Lung (tissue), 12 donors: Measurements from ENCODE around the gene CHD9. TPM values are rescaled to one million over a fixed set of nuclear protein-coding genes. Genes with fewer than 3 reads are reported as not detected.

ENCODE experiments used
- ATAC-seq: fragments of 200-7000 bp; cut with Tn5 transposase; one replicate; pipeline ENCODE4 v1.9.1; 2020; ENCODE audit warnings: moderate number of reproducible peaks; ENCODE audit not compliant: insufficient read depth, low FRiP score
- DNase-seq, 3 donors: peaks; one replicate each; pipeline ENCODE4 v3.0.0-alpha.2; 2013 to 2017
- H3K27ac ChIP-seq, 2 donors: one replicate each; pipeline ENCODE4 v1.5.1; 2013; ENCODE audit warnings: mild to moderate bottlenecking in 2 of 2, moderate library complexity in 2 of 2, control low read depth in 1 of 2, inconsistent platforms in 1 of 2, low read depth in 1 of 2, low read length in 1 of 2
- H3K27me3 ChIP-seq, 3 donors: one replicate each; pipeline ENCODE4 v1.5.1; 2013; ENCODE audit warnings: low read length in 2 of 3; ENCODE audit not compliant: control insufficient read depth in 3 of 3, insufficient read depth in 3 of 3
- H3K36me3 ChIP-seq, 4 donors: one replicate each; pipeline ENCODE4 v1.5.1; 2013; ENCODE audit warnings: low read length in 4 of 4, mild to moderate bottlenecking in 1 of 4, moderate library complexity in 1 of 4; ENCODE audit not compliant: control insufficient read depth in 4 of 4, insufficient read depth in 4 of 4
- H3K4me1 ChIP-seq, 5 donors: one replicate each; pipeline ENCODE4 v1.5.1; 2013; ENCODE audit warnings: low read length in 5 of 5, mild to moderate bottlenecking in 2 of 5, moderate library complexity in 1 of 5; ENCODE audit not compliant: control insufficient read depth in 5 of 5, insufficient read depth in 5 of 5
- H3K4me3 ChIP-seq: one replicate; pipeline ENCODE4 v1.5.1; 2013; ENCODE audit warnings: mild to moderate bottlenecking, control low read depth, moderate library complexity
- H3K9ac ChIP-seq, 2 donors: one replicate each; pipeline ENCODE4 v1.5.1; 2013; ENCODE audit warnings: low read length in 2 of 2, control low read depth in 1 of 2; ENCODE audit not compliant: insufficient read depth in 1 of 2
- H3K9me3 ChIP-seq, 4 donors: one replicate each; pipeline ENCODE4 v1.5.1; 2013; ENCODE audit warnings: low read length in 3 of 4, mild to moderate bottlenecking in 1 of 4, moderate library complexity in 1 of 4; ENCODE audit not compliant: control insufficient read depth in 4 of 4, insufficient read depth in 3 of 4
- CTCF ChIP-seq: IDR thresholded peaks from 2 replicates; pipeline ENCODE4 v1.5.1; 2012; ENCODE audit warnings: mild to moderate bottlenecking; ENCODE audit errors: control extremely low read depth, extremely low read depth
- WGBS, 2 donors: extraction: QIAGEN DNeasy Blood & Tissue Kit; methylation state at CpG; one replicate each; pipeline ENCODE4 v1.1.7; 2013; 5-methylcytosine and 5-hydroxymethylcytosine counted together
- polyA plus RNA-seq, 2 donors: library from polyadenylated mRNA; stranded (reverse); fragments of 200-250 nt; gene quantifications; one replicate each; pipeline ENCODE4 v1.2.1, GENCODE V29; 2013
- total RNA-seq, 2 donors: library from RNA; depleted of rRNA in 1 of 2; stranded (reverse); fragments of >200 nt in 1 of 2; gene quantifications; one replicate each; pipeline ENCODE4 v1.2.1, GENCODE V29; 2014 to 2021
- donor health status: control.
- donor health status: control.
- donor health status: Bipolar disorder and iron deficiency.
- donor health status: healthy.
- donor health status: DM: yes; HTN: yes; CAD: no.

The CHD9 gene
- total and polyA plus RNA-seq, 4 donors, result 12.7 to 138 (median 39.4) TPM

- Histone ChIP-seq H3K4me3 (no peak overlapping the region), H3K36me3 (peaks cover 0 to 6% (median under 1%) of the 10 kb centered on the region in 4 donors), H3K27ac (no peak overlapping the region), H3K27me3 (no peaks in the 10 kb centered on the region), H3K9me3 (no peaks in the 10 kb centered on the region), H3K9ac (no peak overlapping the region), H3K4me1 (peaks cover 0 to 4% (median 0%) of the 10 kb centered on the region in 5 donors)
- ATAC-seq (no peak), DNase-seq (no peak)
- no peak for TF ChIP-seq CTCF
Observed at GRCh38 chr16:53202398-53202797, 147.6 kb downstream of the CHD9 start.

GRCh38 chr16:53207810-53208752, 153.3 kb downstream of the CHD9 start:
- Histone ChIP-seq H3K4me1 (peaks cover 0 to 26% (median 13%) of the 10 kb centered on the region in 5 donors), H3K9ac (peak overlapping the region in 1 of 2 donors; percentile 100), H3K4me3 (peak overlapping the region; percentile 39), H3K27ac (peak overlapping the region; percentile 95 to 98), H3K36me3 (peaks cover 0 to 6% (median 0%) of the 10 kb centered on the region in 4 donors), H3K27me3 (no peaks in the 10 kb centered on the region), H3K9me3 (no peaks in the 10 kb centered on the region)
- DNase-seq, result peak; percentile 80 to 97 (median 96)
- 0 to 5% methylated on average over 8 of the region's 8 CpGs for WGBS, 2 donors
- ATAC-seq, result peak; percentile 87
- TF ChIP-seq CTCF, result peak; percentile 17

- WGBS, 2 donors, result 3 to 16% methylated on average over 5 of the region's 5 CpGs
- TF ChIP-seq CTCF, result no peak
- H3K4me3 ChIP-seq, result no peak overlapping the region
- H3K36me3 ChIP-seq, result peaks cover 0 to 8% (median 0%) of the 10 kb centered on the region in 4 donors
- H3K9ac ChIP-seq, result peak overlapping the region; percentile 48 to 100
- H3K4me1 ChIP-seq, result peaks cover 0 to 35% (median 16%) of the 10 kb centered on the region in 5 donors
- DNase-seq (peak in 2 of 3 donors; percentile 38 to 59), ATAC-seq (no peak)
- no peaks in the 10 kb centered on the region for H3K27me3 ChIP-seq
- H3K27ac ChIP-seq, result peak overlapping the region; percentile 67 to 80
- H3K9me3 ChIP-seq, result no peaks in the 10 kb centered on the region
Observed at GRCh38 chr16:53209429-53209828, 154.6 kb downstream of the CHD9 start.
